CD8-positive, alpha-beta memory T cell (primary cell): ENCODE results near the gene CYP2D6. TPM values are rescaled to one million over a fixed set of nuclear protein-coding genes. Genes with fewer than 3 reads are reported as not detected.
"Not testable (repeated sequence)": the region's sequence is repeated elsewhere in the genome, so short reads cannot be mapped to it uniquely, and the experiment has no call there.

Experiments used
- CTCF ChIA-PET: fragments of 350-600 bp; sonication (Branson Sonifier 250); formaldehyde crosslinking; loops from one replicate; lab custom pipeline; 2021; ENCODE audit warnings: antibody characterized with exemption; lab: Charles Lee
- POLR2A ChIA-PET: fragments of 350-600 bp; sonication (Branson Sonifier 250); formaldehyde crosslinking; loops from one replicate; lab custom pipeline; 2021; ENCODE audit warnings: antibody characterized with exemption; lab: Charles Lee
- DNase-seq, 5 donors: peaks; one replicate each; pipeline versions ENCODE4 v3.0.0 to v3.0.0-alpha.2; 2020 to 2022; ENCODE audit warnings: mixed read lengths in 1 of 5
- H3K27ac ChIP-seq: one replicate; pipeline ENCODE4 v1.7.0; 2013; ENCODE audit warnings: low read depth, mild to moderate bottlenecking, low read length, moderate library complexity
- H3K27me3 ChIP-seq: 2 replicates; pipeline ENCODE4 v1.7.0; 2013; ENCODE audit warnings: low read length, mild to moderate bottlenecking; ENCODE audit not compliant: insufficient read depth, poor library complexity, severe bottlenecking
- H3K36me3 ChIP-seq: 2 replicates; pipeline ENCODE4 v1.7.0; 2013; ENCODE audit warnings: mild to moderate bottlenecking, low read length, moderate library complexity; ENCODE audit not compliant: insufficient read depth
- H3K4me1 ChIP-seq: 2 replicates; pipeline ENCODE4 v1.7.0; 2013; ENCODE audit warnings: mild to moderate bottlenecking, low read length, moderate library complexity; ENCODE audit not compliant: insufficient read depth
- H3K4me3 ChIP-seq: 2 replicates; pipeline ENCODE4 v1.7.0; 2013; ENCODE audit warnings: mild to moderate bottlenecking, low read length
- H3K9me3 ChIP-seq: 2 replicates; pipeline ENCODE4 v1.7.0; 2013; ENCODE audit warnings: mild to moderate bottlenecking, low read length
- H3K27ac Mint-ChIP-seq, 8 donors: one replicate each; pipeline ENCODE4 v1.8.0; 2020 to 2021; ENCODE audit warnings: mixed read lengths in 8 of 8, mild to moderate bottlenecking in 6 of 8, inconsistent platforms in 3 of 8, moderate library complexity in 3 of 8
- H3K27me3 Mint-ChIP-seq, 2 donors: one replicate each; pipeline ENCODE4 v1.8.0; 2020 to 2021; ENCODE audit warnings: mixed read lengths in 2 of 2, mild to moderate bottlenecking in 1 of 2, moderate library complexity in 1 of 2
- H3K36me3 Mint-ChIP-seq, 3 donors: one replicate each; pipeline ENCODE4 v1.8.0; 2020 to 2021; ENCODE audit warnings: mixed read lengths in 3 of 3, inconsistent platforms in 1 of 3, mild to moderate bottlenecking in 1 of 3
- H3K4me1 Mint-ChIP-seq, 3 donors: one replicate each; pipeline ENCODE4 v1.8.0; 2020 to 2021; ENCODE audit warnings: mixed read lengths in 3 of 3, inconsistent platforms in 1 of 3, mild to moderate bottlenecking in 1 of 3
- H3K4me3 Mint-ChIP-seq, 7 donors: one replicate each; pipeline ENCODE4 v1.8.0; 2020 to 2021; ENCODE audit warnings: mixed read lengths in 7 of 7, mild to moderate bottlenecking in 6 of 7, moderate library complexity in 4 of 7, inconsistent platforms in 2 of 7
- H3K9me3 Mint-ChIP-seq, 5 donors: one replicate each; pipeline ENCODE4 v1.8.0; 2020 to 2022; ENCODE audit warnings: mixed read lengths in 5 of 5, mild to moderate bottlenecking in 3 of 5, moderate library complexity in 2 of 5, inconsistent platforms in 1 of 5
- polyA plus RNA-seq: library from polyadenylated mRNA; unstranded; fragments of 300-500 nt; fragmentation: Illumina TruSeq; gene quantifications from one replicate; pipeline ENCODE4 v1.2.3, GENCODE V29; 2021
- total RNA-seq, 2 experiments: library from RNA; stranded (reverse); gene quantifications; one replicate each; pipeline ENCODE4 v1.2.3, GENCODE V29; 2021

Gene CYP2D6
- total and polyA plus RNA-seq, 3 experiments from 2014 or later: 0.26 to 2.2 (median 1.8) TPM

DNA sequence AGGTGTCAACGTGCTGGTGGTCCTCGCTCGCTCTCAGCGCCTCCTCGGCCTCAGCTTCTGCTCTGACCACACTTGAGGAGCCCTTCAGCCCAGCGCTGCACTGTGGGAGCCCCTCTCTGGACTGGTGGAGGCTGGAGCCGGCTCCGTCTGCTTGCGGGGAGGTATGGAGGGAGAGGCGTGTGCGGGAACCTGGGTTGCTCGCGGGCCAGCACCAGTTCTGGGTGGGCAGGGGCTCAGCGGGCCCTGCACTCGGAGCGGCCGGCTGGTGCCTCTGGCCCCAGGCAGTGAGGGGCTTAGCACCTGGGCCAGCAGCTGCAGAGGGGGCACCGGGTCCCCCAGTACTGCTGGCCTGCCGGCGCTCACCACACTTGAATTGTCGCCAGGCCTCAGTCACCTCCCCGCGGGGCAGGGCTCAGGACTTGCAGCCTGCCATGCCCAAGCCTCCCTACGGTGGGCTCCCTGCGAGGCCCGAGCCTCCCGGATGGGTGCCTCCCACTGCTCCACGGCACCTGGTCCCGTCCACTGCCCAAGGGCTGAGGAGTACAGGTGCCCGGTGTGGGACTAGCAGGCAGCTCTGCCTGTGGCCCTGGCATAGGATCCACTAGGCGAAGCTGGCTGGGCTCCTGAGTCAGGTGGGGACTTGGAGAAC, 7.6 kb upstream of the CYP2D6 start:
- Mint-ChIP-seq H3K9me3 (no peaks in the 10 kb centered on the region), H3K27ac (no peak overlapping the region), H3K4me1 (no peaks in the 10 kb centered on the region), H3K4me3 (no peak overlapping the region), H3K27me3 (no peaks in the 10 kb centered on the region), H3K36me3 (peaks cover 0 to 23% (median 6%) of the 10 kb centered on the region in 3 donors)
- Histone ChIP-seq H3K4me3 (no peak overlapping the region), H3K4me1 (no peaks in the 10 kb centered on the region), H3K9me3 (no peaks in the 10 kb centered on the region), H3K27ac (no peak overlapping the region), H3K27me3 (no peaks in the 10 kb centered on the region), H3K36me3 (no peaks in the 10 kb centered on the region)
- ChIA-PET CTCF (no interaction called here), POLR2A (no interaction called here)
- DNase-seq: no peak

DNA sequence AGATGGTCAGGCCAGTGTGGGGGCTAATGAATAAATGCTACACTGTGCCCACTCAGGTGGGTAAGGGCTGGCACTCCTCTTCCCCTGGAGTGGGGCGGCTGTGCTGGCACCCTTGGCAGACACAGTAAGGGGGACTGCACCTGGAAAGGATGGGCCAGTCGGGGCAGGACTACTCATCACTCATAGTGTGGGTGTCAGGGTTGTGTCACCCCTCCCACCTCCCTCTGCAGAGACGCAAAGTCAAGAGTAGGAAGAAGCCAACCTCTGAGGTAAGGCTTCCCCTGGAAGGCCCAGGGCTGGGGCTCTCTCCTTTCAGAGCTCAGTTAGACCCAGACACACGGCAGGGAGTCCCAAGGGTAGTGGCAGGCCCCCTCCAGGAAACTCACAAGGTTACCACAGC, 5.1 kb upstream of the CYP2D6 start:
- H3K4me3 Mint-ChIP-seq, H3K4me1 ChIP-seq, H3K27me3 Mint-ChIP-seq, H3K4me1 Mint-ChIP-seq, DNase-seq, POLR2A ChIA-PET, H3K9me3 Mint-ChIP-seq, H3K4me3 ChIP-seq, H3K27ac ChIP-seq, H3K27ac Mint-ChIP-seq, H3K9me3 ChIP-seq, H3K36me3 ChIP-seq, CTCF ChIA-PET, H3K27me3 ChIP-seq: not testable (repeated sequence)
- H3K36me3 Mint-ChIP-seq: peaks cover 0 to 13% (median 6%) of the 10 kb centered on the region in 3 donors

DNA sequence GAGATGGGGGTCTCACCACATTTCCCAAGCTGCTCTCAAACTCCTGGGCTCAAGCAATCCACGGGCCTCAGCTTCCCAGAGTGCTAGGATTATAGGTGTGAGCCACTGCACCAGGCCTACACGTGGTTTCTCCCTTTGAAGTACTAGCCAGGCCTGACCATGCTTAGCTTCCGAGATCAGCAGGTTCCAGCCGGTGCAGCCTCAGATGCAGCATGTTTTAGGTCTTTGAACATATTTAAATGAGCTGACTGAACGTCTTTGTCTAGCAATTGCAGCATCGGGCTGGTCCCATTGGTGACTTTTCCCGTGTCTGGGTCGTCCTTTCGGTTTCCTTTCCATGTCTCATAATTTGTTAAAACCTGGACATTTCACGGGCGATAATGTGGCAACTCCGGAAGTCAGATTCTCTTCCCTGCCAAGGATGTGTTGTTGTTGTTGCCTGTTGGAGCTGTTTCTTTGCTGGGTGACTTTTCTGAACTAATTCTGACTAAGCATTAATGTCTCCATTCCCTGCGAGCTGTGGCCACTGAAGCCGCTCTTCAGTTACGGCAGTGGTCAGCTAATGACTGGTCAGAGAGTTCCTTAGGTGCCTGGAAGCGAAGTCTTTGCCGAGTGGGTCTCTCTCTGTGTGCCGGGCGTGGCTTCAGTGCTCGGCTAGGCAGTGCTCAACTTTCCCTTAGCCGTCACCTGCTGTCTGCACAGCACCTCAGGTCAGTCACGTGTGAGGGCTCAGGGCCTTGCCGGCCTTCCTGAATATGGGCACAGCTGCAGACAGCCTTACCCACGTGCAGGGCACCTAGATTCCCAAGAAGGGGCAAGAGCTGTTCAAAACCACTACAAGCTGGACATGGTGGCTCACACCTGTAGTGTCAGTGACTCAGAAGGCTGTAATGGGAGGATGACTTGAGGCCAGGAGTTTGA, 3.8 kb upstream of the CYP2D6 start:
- H3K4me1 ChIP-seq: no peaks in the 10 kb centered on the region
- H3K27ac Mint-ChIP-seq: no peak overlapping the region
- H3K27me3 ChIP-seq: no peaks in the 10 kb centered on the region
- no peaks in the 10 kb centered on the region for H3K9me3 ChIP-seq
- no peaks in the 10 kb centered on the region for H3K36me3 ChIP-seq
- H3K4me3 ChIP-seq: no peak overlapping the region
- no peak for DNase-seq
- H3K27ac ChIP-seq: no peak overlapping the region
- H3K36me3 Mint-ChIP-seq: peaks cover 0 to 5% (median 5%) of the 10 kb centered on the region in 3 donors
- no peaks in the 10 kb centered on the region for H3K27me3 Mint-ChIP-seq
- H3K9me3 Mint-ChIP-seq: no peaks in the 10 kb centered on the region
- ChIA-PET POLR2A (no interaction called here), CTCF (no interaction called here)
- H3K4me3 Mint-ChIP-seq: no peak overlapping the region
- H3K4me1 Mint-ChIP-seq: no peaks in the 10 kb centered on the region

DNA sequence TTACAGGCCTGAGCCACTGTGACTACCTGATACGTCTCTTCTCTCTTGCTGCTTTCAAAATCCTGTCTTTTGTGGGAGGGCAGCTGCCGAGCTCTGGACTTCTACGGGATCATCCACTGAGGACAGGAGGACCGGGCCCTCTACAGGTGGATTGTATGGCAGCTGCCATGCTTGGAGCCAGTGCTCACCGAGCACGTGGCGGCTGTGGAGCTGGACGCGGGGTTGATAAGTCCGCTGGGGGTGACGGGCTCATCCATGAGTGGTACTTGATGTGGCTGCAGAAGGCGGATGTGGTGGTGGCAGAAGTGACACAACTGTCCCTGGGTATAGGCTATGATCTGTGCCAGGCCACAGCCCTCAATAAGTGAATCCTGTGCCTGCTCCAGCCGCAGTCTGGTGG, 1.8 kb upstream of the CYP2D6 start:
- Histone ChIP-seq H3K9me3 (no peaks in the 10 kb centered on the region), H3K36me3 (no peaks in the 10 kb centered on the region), H3K27ac (no peak overlapping the region), H3K27me3 (no peaks in the 10 kb centered on the region), H3K4me1 (no peaks in the 10 kb centered on the region), H3K4me3 (no peak overlapping the region)
- DNase-seq: no peak
- Mint-ChIP-seq H3K9me3 (no peaks in the 10 kb centered on the region), H3K36me3 (no peaks in the 10 kb centered on the region), H3K4me3 (no peak overlapping the region), H3K27me3 (no peaks in the 10 kb centered on the region), H3K27ac (no peak overlapping the region), H3K4me1 (no peaks in the 10 kb centered on the region)
- POLR2A ChIA-PET: no interaction called here
- CTCF ChIA-PET: no interaction called here

DNA sequence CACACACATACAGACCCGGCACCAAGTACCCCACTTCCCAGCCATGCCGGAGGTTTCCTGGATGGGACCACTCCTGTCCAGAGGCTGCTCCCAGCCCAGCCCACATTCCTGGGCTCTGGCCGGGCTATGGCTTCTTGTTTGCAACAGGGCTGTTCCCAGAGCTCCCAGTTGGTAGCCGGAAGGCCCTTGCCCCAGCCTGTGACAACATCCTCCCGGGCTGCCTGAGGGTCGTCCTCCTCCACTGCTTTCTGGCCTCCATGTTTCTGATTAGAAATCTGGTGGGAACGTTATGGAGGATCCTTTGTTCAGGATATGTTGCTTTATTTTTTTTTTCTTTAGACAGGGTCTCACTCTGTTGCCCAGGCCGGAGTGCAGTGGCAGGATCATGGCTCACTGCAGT, 952 bp upstream of the CYP2D6 start:
- no peak for DNase-seq
- no peaks in the 10 kb centered on the region for H3K36me3 Mint-ChIP-seq
- H3K4me3 Mint-ChIP-seq: no peak overlapping the region
- Histone ChIP-seq H3K27me3 (no peaks in the 10 kb centered on the region), H3K27ac (no peak overlapping the region), H3K36me3 (no peaks in the 10 kb centered on the region), H3K4me3 (no peak overlapping the region), H3K9me3 (no peaks in the 10 kb centered on the region), H3K4me1 (no peaks in the 10 kb centered on the region)
- H3K27ac Mint-ChIP-seq: peak overlapping the region in 1 of 8 donors; percentile 10
- POLR2A ChIA-PET: no interaction called here
- CTCF ChIA-PET: no interaction called here
- H3K27me3 Mint-ChIP-seq: no peaks in the 10 kb centered on the region
- no peaks in the 10 kb centered on the region for H3K9me3 Mint-ChIP-seq
- no peaks in the 10 kb centered on the region for H3K4me1 Mint-ChIP-seq

DNA sequence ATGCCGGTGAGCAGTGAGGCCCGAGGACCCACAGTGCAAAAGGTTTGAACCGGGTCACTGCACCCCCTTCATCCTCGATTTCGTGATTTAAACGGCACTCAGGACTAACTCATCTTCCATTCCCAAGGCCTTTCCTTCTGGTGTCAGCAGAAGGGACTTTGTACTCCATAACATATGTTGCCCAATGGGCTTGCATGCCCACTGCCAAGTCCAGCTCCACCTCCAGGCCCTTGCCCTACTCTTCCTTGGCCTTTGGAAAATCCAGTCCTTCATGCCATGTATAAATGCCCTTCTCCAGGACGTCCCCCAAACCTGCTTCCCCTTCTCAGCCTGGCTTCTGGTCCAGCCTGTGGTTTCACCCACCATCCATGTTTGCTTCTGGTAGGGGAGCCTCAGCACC, 428 bp downstream of the CYP2D6 start:
- H3K27me3 ChIP-seq, H3K4me1 ChIP-seq, H3K4me3 Mint-ChIP-seq, H3K36me3 ChIP-seq, H3K27ac ChIP-seq, DNase-seq, H3K9me3 Mint-ChIP-seq, H3K4me1 Mint-ChIP-seq, POLR2A ChIA-PET, H3K27me3 Mint-ChIP-seq, H3K36me3 Mint-ChIP-seq, H3K4me3 ChIP-seq, CTCF ChIA-PET, H3K9me3 ChIP-seq, H3K27ac Mint-ChIP-seq: not testable (repeated sequence)

DNA sequence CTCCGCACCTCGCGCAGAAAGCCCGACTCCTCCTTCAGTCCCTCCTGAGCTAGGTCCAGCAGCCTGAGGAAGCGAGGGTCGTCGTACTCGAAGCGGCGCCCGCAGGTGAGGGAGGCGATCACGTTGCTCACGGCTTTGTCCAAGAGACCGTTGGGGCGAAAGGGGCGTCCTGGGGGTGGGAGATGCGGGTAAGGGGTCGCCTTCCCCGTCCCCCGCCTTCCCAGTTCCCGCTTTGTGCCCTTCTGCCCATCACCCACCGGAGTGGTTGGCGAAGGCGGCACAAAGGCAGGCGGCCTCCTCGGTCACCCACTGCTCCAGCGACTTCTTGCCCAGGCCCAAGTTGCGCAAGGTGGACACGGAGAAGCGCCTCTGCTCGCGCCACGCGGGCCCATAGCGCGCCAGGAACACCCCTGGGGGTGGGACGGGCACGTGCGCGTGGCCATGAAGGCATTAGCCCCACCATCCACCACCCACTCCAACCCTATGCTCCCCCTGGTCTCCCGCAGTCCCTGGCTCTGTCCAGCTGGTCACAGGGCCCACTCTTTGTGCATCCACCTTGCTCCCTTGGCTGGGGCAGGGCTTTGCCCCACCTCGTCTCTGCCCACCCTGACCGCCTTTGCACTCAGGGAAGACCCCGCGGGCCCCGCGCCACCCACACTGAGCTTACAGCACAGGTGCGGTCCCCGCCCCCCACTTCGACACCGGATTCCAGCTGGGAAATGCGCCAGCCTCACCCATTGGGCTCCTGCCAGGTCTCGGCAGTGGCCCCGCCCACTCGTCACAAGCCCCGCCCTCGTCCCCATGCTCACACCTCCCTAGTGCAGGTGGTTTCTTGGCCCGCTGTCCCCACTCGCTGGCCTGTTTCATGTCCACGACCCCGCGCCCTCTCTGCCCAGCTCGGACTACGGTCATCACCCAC, 1.6 kb downstream of the CYP2D6 start:
- DNase-seq, H3K4me3 ChIP-seq, H3K9me3 ChIP-seq, H3K4me1 ChIP-seq, H3K36me3 Mint-ChIP-seq, CTCF ChIA-PET, H3K36me3 ChIP-seq, H3K4me3 Mint-ChIP-seq, H3K9me3 Mint-ChIP-seq, H3K27ac ChIP-seq, H3K27me3 Mint-ChIP-seq, H3K27me3 ChIP-seq, H3K4me1 Mint-ChIP-seq, H3K27ac Mint-ChIP-seq: not testable (repeated sequence)
- POLR2A ChIA-PET: interaction anchor here (0.5 kb wide), 1 partner anchor 67 kb away, joined by 4 read pairs; no protein-coding TSS in a partner anchor

DNA sequence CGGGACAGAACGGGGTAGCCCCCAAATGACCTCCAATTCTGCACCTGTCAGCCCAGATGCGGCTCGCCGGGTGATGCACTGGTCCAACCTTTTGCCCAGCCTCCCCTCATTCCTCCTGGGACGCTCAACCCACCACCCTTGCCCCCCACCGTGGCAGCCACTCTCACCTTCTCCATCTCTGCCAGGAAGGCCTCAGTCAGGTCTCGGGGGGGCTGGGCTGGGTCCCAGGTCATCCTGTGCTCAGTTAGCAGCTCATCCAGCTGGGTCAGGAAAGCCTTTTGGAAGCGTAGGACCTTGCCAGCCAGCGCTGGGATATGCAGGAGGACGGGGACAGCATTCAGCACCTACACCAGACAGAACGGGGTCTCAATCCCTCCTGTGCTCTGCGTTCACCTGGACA, 2.6 kb downstream of the CYP2D6 start:
- H3K27me3 ChIP-seq, H3K4me1 ChIP-seq, DNase-seq, H3K9me3 ChIP-seq, H3K27me3 Mint-ChIP-seq, H3K27ac ChIP-seq, POLR2A ChIA-PET, H3K36me3 ChIP-seq, H3K4me3 ChIP-seq, H3K4me1 Mint-ChIP-seq, H3K36me3 Mint-ChIP-seq, H3K9me3 Mint-ChIP-seq, H3K4me3 Mint-ChIP-seq, CTCF ChIA-PET: not testable (repeated sequence)
- H3K27ac Mint-ChIP-seq: peak overlapping the region in 1 of 8 donors; percentile 63
